ENCODE measurements around the gene SLA2.
"Not testable (repeated sequence)": the region's sequence is repeated elsewhere in the genome, so short reads cannot be mapped to it uniquely, and the experiment has no call there.

SLA2 gene

DNA sequence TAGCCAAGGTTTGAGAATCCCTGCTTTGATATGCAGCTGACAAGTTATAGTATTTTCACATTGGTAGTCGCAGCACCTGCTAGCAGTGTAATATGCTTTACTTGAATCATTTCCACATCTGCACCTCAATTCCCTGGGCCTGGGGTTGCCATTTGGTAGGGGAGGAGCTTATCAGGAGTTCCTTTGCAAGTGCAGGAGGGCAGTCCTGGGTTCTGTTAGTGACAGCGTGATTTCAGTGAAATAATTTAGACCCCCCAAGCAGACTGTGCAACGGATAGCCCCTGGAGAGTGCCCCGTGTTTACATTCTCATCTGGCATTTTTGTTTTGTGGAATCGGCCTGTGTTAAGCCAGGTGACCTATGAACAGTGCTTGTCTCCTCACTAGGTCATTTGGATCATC lies 34.4 kb downstream of the SLA2 start:
- H3K9me3 ChIP-seq: no peaks in the 10 kb centered on the region
- in situ Hi-C loops (cut with MboI; ENCODE audit: low sequenced_read_pairs): loop anchor here (5.0 to 10.0 kb wide), 2 partner anchors 143 to 271 kb away; no protein-coding TSS in a partner anchor
- peaks cover 63% of the 10 kb centered on the region for H3K36me3 ChIP-seq (replicated peaks)
- no peak overlapping the region for H3K4me3 ChIP-seq
- no peaks in the 10 kb centered on the region for H3K4me1 ChIP-seq
- DNase-seq (ENCODE audit: low spot score in 2 of 2): no peak
- no peaks in the 10 kb centered on the region for H3K27me3 ChIP-seq (ENCODE audit: low read depth)

DNA sequence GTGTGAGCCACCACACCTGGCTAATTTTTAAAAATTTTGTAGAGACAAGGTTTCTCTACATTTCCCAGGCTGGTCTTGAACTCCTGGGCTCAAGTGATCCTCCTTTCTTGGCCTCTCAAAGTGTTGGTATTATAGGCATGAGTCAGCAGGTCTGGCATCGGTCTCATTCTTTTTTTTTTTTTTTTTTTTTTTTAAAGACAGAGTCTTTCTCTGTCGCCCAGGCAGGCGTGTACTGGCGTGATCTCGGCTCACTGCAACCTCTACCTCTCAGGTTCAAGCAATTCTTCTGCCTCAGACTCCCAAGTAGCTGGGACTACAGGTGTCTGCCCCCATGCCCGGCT lies 37.6 kb downstream of the SLA2 start:
- peaks cover 61% of the 10 kb centered on the region for H3K36me3 ChIP-seq (replicated peaks)
- in situ Hi-C loops (cut with MboI; ENCODE audit: low sequenced_read_pairs); H3K4me3 ChIP-seq; DNase-seq (ENCODE audit: low spot score in 2 of 2); H3K27me3 ChIP-seq (ENCODE audit: low read depth); H3K9me3 ChIP-seq; H3K4me1 ChIP-seq: not testable (repeated sequence)

DNA sequence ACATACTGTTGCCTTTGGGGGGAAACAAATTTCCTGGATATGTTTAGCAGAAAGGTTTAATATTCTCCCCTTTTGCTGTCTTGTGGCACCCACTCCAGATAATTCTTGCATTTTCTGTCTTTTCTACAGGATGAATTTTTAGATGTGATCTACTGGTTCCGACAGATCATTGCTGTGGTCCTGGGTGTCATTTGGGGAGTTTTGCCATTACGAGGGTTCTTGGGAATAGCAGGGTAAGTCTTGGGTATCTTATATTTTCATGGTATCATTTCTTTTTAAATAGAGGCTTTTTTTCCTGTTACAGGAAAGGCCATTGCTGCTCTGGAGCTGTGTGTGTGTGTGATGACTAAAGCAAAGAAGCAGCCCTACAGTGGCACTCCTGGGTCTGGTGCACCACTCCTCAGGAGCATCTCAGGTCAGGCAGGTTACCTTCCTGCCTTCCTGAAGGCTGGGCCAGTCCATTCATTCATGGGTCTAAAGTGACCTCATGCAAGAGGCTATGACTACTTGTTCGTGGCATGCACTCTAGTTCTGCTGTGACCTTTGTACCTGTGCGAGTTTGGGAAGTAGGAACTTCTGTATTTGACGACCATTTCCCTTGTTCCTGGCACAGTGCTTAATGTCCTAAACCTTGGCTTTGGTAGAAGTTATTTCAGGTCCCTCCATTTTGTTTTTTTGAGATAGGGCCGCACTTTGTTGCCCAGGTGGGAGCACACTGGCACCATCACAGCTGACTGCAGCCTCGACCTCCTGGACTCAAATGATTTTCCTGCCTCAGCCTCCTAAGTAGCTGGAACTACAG lies 38.2 kb downstream of the SLA2 start:
- DNase-seq (ENCODE audit: low spot score in 2 of 2): no peak
- Histone ChIP-seq H3K4me1 (peaks cover 5% of the 10 kb centered on the region), H3K36me3 (replicated peaks) (peaks cover 55% of the 10 kb centered on the region), H3K27me3 (ENCODE audit: low read depth) (no peaks in the 10 kb centered on the region), H3K9me3 (no peaks in the 10 kb centered on the region), H3K4me3 (no peak overlapping the region; the same call in 1 of the 2 replicates)
- in situ Hi-C loops (cut with MboI; ENCODE audit: low sequenced_read_pairs): no loop called here

- H3K27me3 ChIP-seq (ENCODE audit: low read depth): no peaks in the 10 kb centered on the region
- in situ Hi-C loops (cut with MboI; ENCODE audit: low sequenced_read_pairs): no loop called here
- peaks cover 41% of the 10 kb centered on the region for H3K36me3 ChIP-seq (replicated peaks)
- H3K9me3 ChIP-seq: no peaks in the 10 kb centered on the region
- H3K4me1 ChIP-seq: peaks cover 5% of the 10 kb centered on the region
- DNase-seq (ENCODE audit: low spot score in 2 of 2): peak in 1 of 2 experiments; percentile 40
- peak overlapping the region; percentile 97 for H3K4me3 ChIP-seq
Measured at GRCh38 chr20:36606158-36607066, 39.6 kb downstream of the SLA2 start.

DNA sequence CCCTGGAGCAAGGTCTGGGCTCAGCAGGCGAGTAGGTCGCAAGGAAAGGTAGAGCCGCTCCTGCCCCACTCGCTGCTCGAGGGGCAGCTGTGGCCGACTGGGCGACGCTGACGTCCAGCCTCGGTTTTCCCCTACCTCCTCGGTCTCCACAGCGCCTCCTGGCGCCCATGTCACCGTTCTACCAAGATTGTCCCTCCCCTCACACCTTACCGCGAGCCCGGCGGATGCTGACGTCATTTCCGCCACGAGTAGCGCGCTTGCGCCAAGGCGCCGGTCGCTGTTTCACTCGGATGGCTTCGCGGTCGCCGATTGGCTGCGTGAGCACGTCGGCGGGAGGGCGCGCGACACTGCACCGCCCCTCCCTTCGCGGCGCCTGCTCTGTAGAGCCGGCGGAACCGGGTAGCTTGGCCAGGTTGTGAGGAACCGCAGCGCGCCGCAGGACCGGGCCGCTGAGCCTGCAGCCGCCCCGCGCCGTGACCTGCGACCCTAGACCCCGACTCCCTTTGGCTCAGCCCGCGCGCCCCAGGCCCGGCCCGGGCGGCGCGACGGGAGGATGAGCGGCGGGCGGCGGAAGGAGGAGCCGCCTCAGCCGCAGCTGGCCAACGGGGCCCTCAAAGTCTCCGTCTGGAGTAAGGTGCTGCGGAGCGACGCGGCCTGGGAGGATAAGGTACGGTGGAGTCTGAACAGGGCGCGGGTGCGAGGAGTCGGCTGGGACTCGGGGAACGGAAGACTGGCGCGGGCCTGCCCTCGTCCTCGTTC lies 40.4 kb downstream of the SLA2 start, which contains the start of gene RAB5IF:
Gene RAB5IF (plus strand): TSS at position 381 of the 759 bp plus-strand sequence. CDS start 173 bp downstream, at position 554.
- in situ Hi-C loops (cut with MboI; ENCODE audit: low sequenced_read_pairs): no loop called here
- Histone ChIP-seq H3K36me3 (replicated peaks) (peaks cover 35% of the 10 kb centered on the region), H3K4me3 (peak within 1 kb of the TSS; percentile 97), H3K9me3 (no peaks in the 10 kb centered on the region), H3K27me3 (ENCODE audit: low read depth) (no peaks in the 10 kb centered on the region), H3K4me1 (peaks cover 5% of the 10 kb centered on the region)
- DNase-seq (ENCODE audit: low spot score in 2 of 2): peak; percentile 97 to 99

DNA sequence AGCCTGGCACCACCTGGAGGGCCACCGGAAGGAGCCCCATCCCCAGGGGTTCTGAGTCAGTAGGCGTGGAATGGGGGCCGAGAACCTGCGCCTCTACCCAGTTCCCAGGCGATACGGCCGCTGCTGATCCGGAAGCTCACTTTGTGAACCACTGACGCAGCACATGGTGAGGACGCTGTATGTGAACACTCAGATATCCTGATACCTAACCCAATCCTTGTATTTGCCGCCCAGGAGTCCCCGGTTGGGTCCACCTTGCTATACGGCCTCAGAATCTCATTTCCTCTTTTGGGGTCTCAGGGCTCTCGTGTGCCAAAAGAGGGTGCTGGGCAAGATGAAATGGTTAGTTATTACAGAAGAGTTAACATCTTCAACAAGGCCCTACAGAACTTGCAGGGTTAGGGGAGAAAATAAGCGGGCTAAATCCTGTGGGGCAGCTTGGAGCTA lies 41.0 kb downstream of the SLA2 start:
- DNase-seq (ENCODE audit: low spot score in 2 of 2): no peak
- in situ Hi-C loops (cut with MboI; ENCODE audit: low sequenced_read_pairs): loop anchor here (5.0 kb wide), 1 partner anchor 48 kb away; no protein-coding TSS in a partner anchor
- Histone ChIP-seq H3K4me3 (peak overlapping the region; percentile 97), H3K36me3 (replicated peaks) (peaks cover 29% of the 10 kb centered on the region), H3K27me3 (ENCODE audit: low read depth) (no peaks in the 10 kb centered on the region), H3K4me1 (peaks cover 5% of the 10 kb centered on the region), H3K9me3 (no peaks in the 10 kb centered on the region)

- Histone ChIP-seq H3K36me3 (replicated peaks) (peaks cover 6% of the 10 kb centered on the region; the same call in 1 of the 2 replicates), H3K4me3 (no peak overlapping the region), H3K4me1 (peaks cover 5% of the 10 kb centered on the region), H3K9me3 (no peaks in the 10 kb centered on the region), H3K27me3 (ENCODE audit: low read depth) (no peaks in the 10 kb centered on the region)
- in situ Hi-C loops (cut with MboI; ENCODE audit: low sequenced_read_pairs): loop anchor here (5.0 kb wide), 1 partner anchor 44 kb away; no protein-coding TSS in a partner anchor
- DNase-seq (ENCODE audit: low spot score in 2 of 2): no peak
Measured at GRCh38 chr20:36601540-36601939, 44.5 kb downstream of the SLA2 start.

GRCh38 chr20:36599912-36600345 lies 46.1 kb downstream of the SLA2 start:
- DNase-seq (ENCODE audit: low spot score in 2 of 2): no peak
- Histone ChIP-seq H3K36me3 (replicated peaks) (0 out of 2 replicates have a peak, but pooled peaks cover 2% of the 10 kb centered on the region), H3K27me3 (ENCODE audit: low read depth) (no peaks in the 10 kb centered on the region), H3K9me3 (no peaks in the 10 kb centered on the region), H3K4me1 (peaks cover 1% of the 10 kb centered on the region), H3K4me3 (no peak overlapping the region)
- in situ Hi-C loops (cut with MboI; ENCODE audit: low sequenced_read_pairs): loop anchor here (5.0 kb wide), 1 partner anchor 43 kb away; no protein-coding TSS in a partner anchor

DNA sequence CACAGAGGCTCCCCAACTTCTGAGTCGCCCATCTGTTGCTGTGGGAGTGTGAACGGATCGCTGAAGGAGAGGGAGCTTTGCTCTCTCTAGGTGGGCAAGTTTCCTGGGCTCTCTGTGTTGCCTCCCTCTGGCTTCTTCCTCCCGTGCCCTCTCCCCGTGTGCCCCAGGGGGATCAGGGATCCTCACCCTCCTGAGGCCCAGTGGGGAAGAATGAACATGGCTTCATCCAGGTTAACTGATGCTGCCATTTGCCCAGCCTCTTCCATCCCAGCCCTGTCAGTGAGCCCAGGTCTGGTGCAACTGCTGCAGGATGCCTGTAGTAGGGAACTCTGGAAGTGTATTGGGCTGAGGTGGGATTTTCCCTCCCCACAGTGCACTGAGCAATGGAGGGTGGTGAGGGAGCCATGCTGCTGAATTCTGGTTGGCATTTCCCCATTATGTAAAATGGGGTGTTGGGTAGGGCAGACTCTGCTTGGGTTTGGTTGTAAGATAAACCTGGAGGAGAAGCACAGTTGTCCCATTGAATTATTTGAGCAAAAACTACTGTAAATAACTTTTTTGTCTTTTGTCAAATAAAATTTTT lies 52.6 kb downstream of the SLA2 start:
- Histone ChIP-seq H3K27me3 (ENCODE audit: low read depth) (no peaks in the 10 kb centered on the region), H3K9me3 (no peaks in the 10 kb centered on the region), H3K4me3 (no peak overlapping the region), H3K4me1 (peaks cover 5% of the 10 kb centered on the region), H3K36me3 (replicated peaks) (peaks cover 42% of the 10 kb centered on the region)
- DNase-seq (ENCODE audit: low spot score in 2 of 2): no peak
- in situ Hi-C loops (cut with MboI; ENCODE audit: low sequenced_read_pairs): no loop called here

DNA sequence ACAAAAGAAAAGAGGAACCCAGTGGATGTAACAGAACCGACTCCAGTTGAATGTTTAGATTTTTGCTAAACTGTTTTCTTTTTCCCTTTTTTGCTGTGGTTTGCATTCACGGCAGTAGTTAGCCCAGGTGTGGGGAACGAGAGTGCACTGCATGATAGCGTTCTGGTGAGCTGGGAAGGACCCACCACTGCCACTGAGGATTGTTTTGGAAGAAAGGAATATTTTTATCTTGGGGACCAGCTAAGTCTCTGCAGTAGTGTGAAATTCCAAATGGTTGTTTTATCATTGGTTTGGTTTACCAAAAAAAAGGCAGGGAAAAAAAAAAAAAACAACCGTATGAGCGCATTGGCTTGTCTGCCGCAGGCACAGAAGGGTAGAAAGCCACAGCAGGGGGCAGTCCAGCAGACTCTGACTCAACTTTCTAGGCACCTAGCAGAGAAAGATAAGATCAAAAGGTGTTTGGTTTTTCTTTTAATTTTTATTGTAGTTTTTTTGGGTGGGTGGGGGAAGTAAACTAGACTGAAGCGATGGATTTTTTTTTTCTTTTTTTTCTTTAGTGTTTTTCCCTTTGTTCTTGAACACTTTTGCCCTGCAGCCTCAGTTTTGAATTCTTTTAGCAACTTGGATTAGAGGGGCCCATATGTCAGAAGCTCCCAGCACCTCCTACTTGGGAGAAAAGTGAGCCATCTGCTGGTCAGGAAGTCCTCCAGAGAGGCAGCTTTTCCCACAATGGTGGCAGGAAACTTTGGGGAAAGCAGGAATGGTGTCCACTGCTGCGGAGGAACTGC lies 53.9 kb downstream of the SLA2 start:
- Histone ChIP-seq H3K4me1 (peaks cover 5% of the 10 kb centered on the region), H3K27me3 (ENCODE audit: low read depth) (no peaks in the 10 kb centered on the region), H3K4me3 (no peak overlapping the region), H3K36me3 (replicated peaks) (peaks cover 46% of the 10 kb centered on the region), H3K9me3 (no peaks in the 10 kb centered on the region)
- peak; percentile 62 to 64 for DNase-seq (ENCODE audit: low spot score in 2 of 2)
- in situ Hi-C loops (cut with MboI; ENCODE audit: low sequenced_read_pairs): no loop called here

DNA sequence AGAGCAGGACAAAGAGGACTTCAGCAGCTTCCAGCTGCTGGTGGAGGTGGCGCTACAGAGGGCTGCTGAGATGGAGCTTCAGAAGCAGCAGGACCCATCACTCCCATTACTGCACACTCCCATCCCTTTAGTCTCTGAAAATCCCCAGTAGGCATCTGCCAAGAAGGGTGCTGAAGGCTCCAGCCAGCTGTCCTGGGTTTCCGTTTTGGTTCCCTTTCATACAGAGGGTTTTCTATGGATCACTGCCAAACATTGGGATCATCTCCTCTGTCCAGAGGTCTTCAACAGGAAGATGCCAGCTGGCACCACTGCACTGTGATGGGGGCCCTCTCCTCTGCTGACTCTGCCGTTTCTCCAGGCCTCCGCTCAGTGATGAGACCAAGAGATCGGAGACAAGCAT lies 54.7 kb downstream of the SLA2 start:
- in situ Hi-C loops (cut with MboI; ENCODE audit: low sequenced_read_pairs): no loop called here
- Histone ChIP-seq H3K4me3 (no peak overlapping the region), H3K9me3 (no peaks in the 10 kb centered on the region), H3K27me3 (ENCODE audit: low read depth) (no peaks in the 10 kb centered on the region), H3K36me3 (replicated peaks) (peaks cover 49% of the 10 kb centered on the region), H3K4me1 (peaks cover 5% of the 10 kb centered on the region)
- DNase-seq (ENCODE audit: low spot score in 2 of 2): no peak

GRCh38 chr20:36587388-36588070 lies 58.5 kb downstream of the SLA2 start:
- DNase-seq (ENCODE audit: low spot score in 2 of 2): no peak
- H3K36me3 ChIP-seq (replicated peaks): peaks cover 40% of the 10 kb centered on the region
- no peaks in the 10 kb centered on the region for H3K9me3 ChIP-seq
- peaks cover 25% of the 10 kb centered on the region for H3K4me1 ChIP-seq
- H3K4me3 ChIP-seq: no peak overlapping the region
- no peaks in the 10 kb centered on the region for H3K27me3 ChIP-seq (ENCODE audit: low read depth)
- in situ Hi-C loops (cut with MboI; ENCODE audit: low sequenced_read_pairs): no loop called here

Measured in HAP-1 (cell line).